GM12878 (cell line): ENCODE measurements around the gene CPLX1. TPM values are rescaled to one million over a fixed set of nuclear protein-coding genes. Genes with fewer than 3 reads are reported as not detected.

Source experiments
- ATAC-seq: fragments of 200-7000 bp; cut with Tn5 transposase; 3 replicates; pipeline ENCODE4 v1.9.1; 2020; ENCODE audit warnings: mild to moderate bottlenecking, moderate library complexity
- BruUV-seq: library from RNA; stranded (reverse); fragments of 400-500 nt; replicated peaks from 2 replicates; lab custom pipeline; 2021; lab: Mats Ljungman, UMichigan
- CTCF ChIA-PET: fragments of 300-600 bp; sonication (Branson Sonifier 250); formaldehyde crosslinking; extraction: SDS; loops from one replicate; lab custom pipeline; 2021; ENCODE audit warnings: inconsistent platforms; lab: Yijun Ruan, JAX
- POLR2A ChIA-PET: fragments of 350-600 bp; formaldehyde crosslinking; extraction: SDS; loops from one replicate; lab custom pipeline; 2021; ENCODE audit warnings: inconsistent platforms; lab: Charles Lee
- RAD21 ChIA-PET: fragments of 300-600 bp; sonication (Branson Sonifier 250); formaldehyde crosslinking; loops from one replicate; lab custom pipeline; 2023; ENCODE audit warnings: antibody characterized with exemption; ENCODE audit not compliant: unreplicated experiment; lab: Charles Lee
- SMC1A ChIA-PET: fragments of 300-600 bp; sonication (Branson Sonifier 250); formaldehyde crosslinking; loops from one replicate; lab custom pipeline; 2023; ENCODE audit not compliant: unreplicated experiment, uncharacterized antibody; lab: Charles Lee
- DNase-seq: peaks from one replicate; pipeline ENCODE4 v3.0.0-alpha.2; 2011; ENCODE audit warnings: low read depth, low spot score
- FAIRE-seq: peaks from 3 replicates; lab custom pipeline; 2011; peaks lifted over from hg19 to GRCh38; lab: Jason Lieb, UNC
- H2AFZ ChIP-seq: 2 replicates; pipeline ENCODE4 v1.6.0; 2011; ENCODE audit warnings: low read depth, low read length, control low read depth; ENCODE audit not compliant: control insufficient read depth
- H3K27ac ChIP-seq: 2 replicates; pipeline ENCODE4 v1.5.1; 2011; ENCODE audit warnings: control low read depth; ENCODE audit not compliant: control insufficient read depth, insufficient read depth
- H3K27me3 ChIP-seq, 2 experiments: replicated peaks in 1 of 2; 2 replicates each; pipeline versions ENCODE4 v1.6.0 to v1.6.1; 2011; ENCODE audit warnings: low read length in 1 of 2; ENCODE audit not compliant: control insufficient read depth in 2 of 2, insufficient read depth in 2 of 2
- H3K36me3 ChIP-seq, 2 experiments: 2 replicates each; pipeline ENCODE4 v1.5.1; 2011; ENCODE audit warnings: low read length in 1 of 2; ENCODE audit not compliant: control insufficient read depth in 2 of 2, insufficient read depth in 2 of 2
- H3K4me1 ChIP-seq: 2 replicates; pipeline ENCODE4 v1.6.1; 2011; ENCODE audit warnings: mild to moderate bottlenecking, low read length, moderate library complexity, mixed read lengths; ENCODE audit not compliant: control insufficient read depth, insufficient read depth
- H3K4me2 ChIP-seq: 2 replicates; pipeline ENCODE4 v1.6.0; 2011; ENCODE audit warnings: control low read depth; ENCODE audit not compliant: control insufficient read depth, insufficient read depth
- H3K4me3 ChIP-seq: fragments of 200-600 bp; sonication (generic); 2 replicates; pipeline ENCODE4 v1.5.1; 2016
- H3K79me2 ChIP-seq: 2 replicates; pipeline ENCODE4 v1.6.0; 2011; ENCODE audit warnings: low read length; ENCODE audit not compliant: control insufficient read depth, insufficient read depth
- H3K9ac ChIP-seq: 2 replicates; pipeline ENCODE4 v1.8.0; 2011; ENCODE audit warnings: low read length, control low read depth, mixed read lengths; ENCODE audit not compliant: control insufficient read depth, insufficient read depth
- H3K9me3 ChIP-seq: replicated peaks from 3 replicates; pipeline ENCODE4 v1.5.1; 2011; ENCODE audit warnings: mild to moderate bottlenecking, low read length; ENCODE audit not compliant: control insufficient read depth, insufficient read depth
- H4K20me1 ChIP-seq: 2 replicates; pipeline ENCODE4 v1.6.0; 2011; ENCODE audit not compliant: control insufficient read depth, insufficient read depth
- ATF7 ChIP-seq: fragments of 450-650 bp; IDR thresholded peaks from 2 replicates; pipeline ENCODE4 v1.6.1; 2016; ENCODE audit warnings: low read depth, mild to moderate bottlenecking
- PAX5 ChIP-seq: IDR thresholded peaks from 2 replicates; pipeline ENCODE4 v1.6.1; 2011; ENCODE audit warnings: low read depth, low read length, borderline replicate concordance
- RCOR1 ChIP-seq: conservative IDR thresholded peaks from 2 replicates; pipeline ENCODE4 v1.6.1; 2012; ENCODE audit warnings: low read depth, low read length, improper control_type of control experiment
- SKIL ChIP-seq: fragments of 450-650 bp; IDR thresholded peaks from 2 replicates; pipeline ENCODE4 v1.6.1; 2017; ENCODE audit warnings: mild to moderate bottlenecking, low read depth, inconsistent platforms; ENCODE audit not compliant: poor library complexity, severe bottlenecking
- YY1 ChIP-seq: IDR thresholded peaks from 2 replicates; pipeline ENCODE4 v1.6.1; 2011; ENCODE audit warnings: low read depth, mild to moderate bottlenecking, low read length
- ZNF24 ChIP-seq: fragments of 450-650 bp; IDR thresholded peaks from 2 replicates; pipeline ENCODE4 v1.6.1; 2017; ENCODE audit warnings: antibody characterized with exemption, mild to moderate bottlenecking
- ZNF687 ChIP-seq: fragments of 450-650 bp; IDR thresholded peaks from 2 replicates; pipeline ENCODE4 v1.6.1; 2017; ENCODE audit warnings: mild to moderate bottlenecking, moderate library complexity
- WGBS: methylation state at CpG from one replicate; pipeline ENCODE4 v1.1.6; 2016; ENCODE audit warnings: low lambda C conversion rate; ENCODE audit not compliant: insufficient replicate concordance, insufficient coverage; ENCODE audit errors: missing lambda C conversion rate; 5-methylcytosine and 5-hydroxymethylcytosine counted together
- in situ Hi-C: fragments of 300-500 bp; cut with MboI; formaldehyde crosslinking; loops from 9 replicates; pipeline ENCODE4 v1.14.3; 2018; ENCODE audit warnings: mixed read lengths
- intact Hi-C: fragments of 100-400 bp; cut with micrococcal nuclease; formaldehyde crosslinking; loops from one replicate; pipeline ENCODE4 v1.14.2; 2022; ENCODE audit not compliant: unreplicated experiment
- polyA plus RNA-seq, 11 experiments: library from polyadenylated mRNA; depleted of rRNA in 4 of 11; unstranded in 6 of 11; stranded (reverse) in 5 of 11; fragments of >200 nt; fragmentation: Nextera tagmentation in 4 of 11; fragmentation: Illumina TruSeq in 1 of 11; extraction: Ambion mirVana in 4 of 11; extraction: Trizol in 1 of 11; gene quantifications; 1 replicate in 1 of 11; 2 replicates in 10 of 11; pipeline versions ENCODE4 v1.2.1 to v1.2.3, GENCODE V29; 2011 to 2016; ENCODE audit warnings: inconsistent platforms in 2 of 11, missing spikeins in 2 of 11, low read depth in 1 of 11
- total RNA-seq, 4 experiments: library from RNA; depleted of rRNA in 3 of 4; stranded (reverse); fragments of >200 nt in 3 of 4; fragmentation: Illumina TruSeq in 1 of 4; extraction: Trizol in 1 of 4; gene quantifications; 2 replicates each; pipeline versions ENCODE4 v1.2.1 to v1.2.3, GENCODE V29; 2013 to 2021

The CPLX1 gene
- total and polyA plus RNA-seq, 10 of the 15 experiments (the other 5 are each of a cell fraction or from before 2014, with no cell fraction given), result 0.04 to 1.2 (median 0.13) TPM; not detected in 5

- Histone ChIP-seq H3K4me2 (no peak overlapping the region), H3K36me3 (no peaks in the 10 kb centered on the region), H3K9me3 (peaks cover 5% of the 10 kb centered on the region; the same call in 2 of the 3 replicates), H3K4me3 (no peak overlapping the region), H4K20me1 (no peaks in the 10 kb centered on the region), H3K27me3 (peaks cover 3% of the 10 kb centered on the region in 2 experiments; a peak in 2 of 4 replicates), H3K79me2 (no peaks in the 10 kb centered on the region), H3K27ac (no peak overlapping the region), H2AFZ (no peak overlapping the region), H3K4me1 (no peaks in the 10 kb centered on the region), H3K9ac (no peak overlapping the region)
- ChIA-PET CTCF (no interaction called here), RAD21 (no interaction called here), POLR2A (no interaction called here), SMC1A (no interaction called here)
- no TSS peak for BruUV-seq
- ATAC-seq (no peak), DNase-seq (no peak), FAIRE-seq (no peak)
- no peak for TF ChIP-seq ZNF687
- TF ChIP-seq ZNF24, result no peak
- TF ChIP-seq ATF7, result no peak
- no peak for TF ChIP-seq YY1
- TF ChIP-seq SKIL, result no peak
- TF ChIP-seq PAX5, result no peak
- no peak for TF ChIP-seq RCOR1
- WGBS, result 50% methylated on average over 7 of the region's 7 CpGs
- in situ Hi-C loops (no loop called here), intact Hi-C loops (no loop called here)
Observed at GRCh38 chr4:832108-832507, 6.2 kb upstream of the CPLX1 start.
